Measurements from ENCODE around the gene GDF7. TPM values are rescaled to one million over a fixed set of nuclear protein-coding genes. Genes with fewer than 3 reads are reported as not detected.

Gene GDF7
- total and polyA plus RNA-seq, 2 of the 8 experiments (the other 6 are each of a cell fraction or from before 2014, with no cell fraction given), result 0.04 to 0.06 TPM

DNA sequence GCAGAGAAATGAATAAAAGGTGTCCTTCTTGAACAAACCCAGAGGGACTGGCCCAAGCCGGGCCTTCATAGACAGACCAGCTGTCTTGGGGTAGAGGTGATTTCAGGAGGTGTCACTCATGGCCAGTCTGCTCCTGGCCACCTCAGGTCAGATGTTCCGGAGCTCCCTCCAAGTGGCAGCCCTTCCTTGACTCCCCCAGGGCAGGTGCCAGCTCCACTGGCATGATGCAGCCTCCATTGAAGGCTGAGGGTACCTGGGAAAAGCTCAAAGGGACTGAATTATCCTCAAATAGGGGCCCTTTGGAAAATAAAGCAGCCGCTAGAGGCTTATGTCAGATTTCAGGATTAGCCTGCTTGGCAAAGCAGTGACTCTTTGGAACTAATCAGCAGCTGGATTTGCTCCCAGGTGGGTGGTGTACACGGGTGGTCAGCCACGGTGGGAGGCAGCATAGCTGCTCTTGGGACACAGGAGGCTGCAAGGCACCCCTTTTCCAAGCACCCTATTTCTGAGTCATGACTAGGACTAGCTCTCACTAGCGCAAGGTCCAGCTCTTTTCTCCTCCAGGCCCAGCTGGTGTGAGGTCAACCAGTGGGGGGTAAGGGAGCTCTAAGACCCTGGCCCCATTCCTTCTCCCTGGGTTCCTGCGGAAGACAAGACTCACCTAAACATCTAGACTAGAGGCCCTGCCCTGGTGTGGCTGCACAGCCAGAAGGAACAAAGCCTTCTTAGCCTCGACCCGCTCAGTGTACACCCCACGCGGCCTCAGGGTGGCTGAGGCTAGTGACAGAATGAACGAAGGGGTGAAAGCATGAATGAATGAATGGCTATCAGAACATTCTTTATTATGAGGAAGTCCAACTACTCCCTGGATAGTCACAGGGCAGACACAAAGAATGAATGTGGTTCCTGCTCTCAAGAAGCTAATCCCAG lies 45.3 kb upstream of the GDF7 start:
- 0 out of 8 replicates have a peak, but pooled peaks cover 0 to 2% (median 0%) of the 10 kb centered on the region in 4 experiments for H3K36me3 ChIP-seq (ENCODE audit: control insufficient read depth in 2 of 4, insufficient read depth in 4 of 4, low read length in 3 of 4)
- H2BK20ac ChIP-seq (ENCODE audit: low read length), result no peak overlapping the region
- 82% methylated on average over 12 of the region's 12 CpGs; no CpG with 5 or more reads in 1 of the 2 experiments for WGBS, 2 experiments (ENCODE audit: extremely low coverage in 1 of 2, insufficient coverage in 1 of 2, insufficient read length in 1 of 2, insufficient replicate concordance in 2 of 2, low coverage in 1 of 2, low lambda C conversion rate in 2 of 2, missing lambda C conversion rate in 1 of 2)
- TF ChIP-seq CHD2 (IDR thresholded peaks at IDR 0.05; ENCODE audit: low read length) (no peak), SRF (IDR thresholded peaks at IDR 0.05; ENCODE audit: low read depth, low read length) (no peak), CHD1 (IDR thresholded peaks at IDR 0.05; ENCODE audit: low read depth, low read length) (no peak), KDM4A (IDR thresholded peaks at IDR 0.05; ENCODE audit: low read depth, low read length, severe bottlenecking) (no peak), PHF8 (conservative IDR thresholded peaks at IDR 0.05; ENCODE audit: low read depth, low read length) (no peak), SP1 (IDR thresholded peaks at IDR 0.05; ENCODE audit: low read depth, low read length) (no peak), POLR2A (IDR thresholded peaks at IDR 0.05; ENCODE audit: control extremely low read depth in 1 of 2, low read depth in 2 of 2, low read length in 2 of 2) (no peak), SUZ12 (IDR thresholded peaks at IDR 0.05; ENCODE audit: low read length) (no peak), RFX5 (IDR thresholded peaks at IDR 0.05; ENCODE audit: borderline replicate concordance, low read depth, low read length) (no peak), BCL11A (IDR thresholded peaks at IDR 0.05; ENCODE audit: low read depth in 2 of 2, low read length in 2 of 2) (no peak), TCF12 (IDR thresholded peaks at IDR 0.05; ENCODE audit: low read depth, low read length) (no peak), TAF7 (optimal IDR thresholded peaks at IDR 0.05; ENCODE audit: borderline replicate concordance, low read depth, low read length) (no peak), CTBP2 (IDR thresholded peaks at IDR 0.05; ENCODE audit: borderline replicate concordance, insufficient read depth, insufficient read length, low read length) (no peak)
- no peaks in the 10 kb centered on the region for H4K20me1 ChIP-seq (replicated peaks in 1 of 2; ENCODE audit: control insufficient read depth in 1 of 2, insufficient read depth in 2 of 2, low read length in 2 of 2)
- no peak overlapping the region for H3K4me2 ChIP-seq (ENCODE audit: insufficient read depth in 1 of 2, low read depth in 2 of 2, low read length in 2 of 2)
- no peak overlapping the region for H3K23ac ChIP-seq (ENCODE audit: insufficient read length)
- no peaks in the 10 kb centered on the region for H3K9me3 ChIP-seq (ENCODE audit: insufficient read depth in 2 of 2, low read depth in 1 of 2, low read length in 1 of 2)
- no peaks in the 10 kb centered on the region for H3K27me3 ChIP-seq (replicated peaks in 1 of 4; ENCODE audit: control insufficient read depth in 3 of 4, extremely low read depth in 1 of 4, insufficient read depth in 3 of 4, low read length in 3 of 4)
- H2BK5ac ChIP-seq (ENCODE audit: low read depth, low read length), result no peak overlapping the region
- H3K23me2 ChIP-seq (ENCODE audit: low read depth, low read length), result no peaks in the 10 kb centered on the region
- no peak for DNase-seq (ENCODE audit: low read depth in 1 of 2, low spot score in 2 of 2)
- peaks cover 0 to 6% (median 3%) of the 10 kb centered on the region in 4 experiments; a peak in 4 of 7 replicates for H3K4me1 ChIP-seq (replicated peaks in 1 of 4; ENCODE audit: control insufficient read depth in 3 of 4, insufficient read depth in 4 of 4, low read length in 3 of 4)
- CTCF ChIA-PET (ENCODE audit: partially characterized antibody), result interaction anchor here (0.6 to 3.2 kb wide), 17 partner anchors 10 to 482 kb away, joined by 3 to 10 read pairs (median 4); no protein-coding TSS in a partner anchor
- H2BK15ac ChIP-seq (ENCODE audit: low read length), result no peak overlapping the region
- no peak overlapping the region for H3K4ac ChIP-seq (replicated peaks; ENCODE audit: insufficient read length, low read depth, low read length)
- H3K4me3 ChIP-seq (ENCODE audit: extremely low read depth in 1 of 4, insufficient read depth in 2 of 4, low read depth in 3 of 4, low read length in 4 of 4), result no peak overlapping the region
- no peak overlapping the region for H3K56ac ChIP-seq (replicated peaks; ENCODE audit: insufficient read length, low read depth, low read length)
- H3K27ac ChIP-seq (ENCODE audit: low read depth, low read length), result no peak overlapping the region
- H3K14ac ChIP-seq (ENCODE audit: insufficient read length), result no peak overlapping the region
- H2AFZ ChIP-seq (ENCODE audit: low read length), result no peak overlapping the region
- POLR2A ChIA-PET (ENCODE audit: partially characterized antibody), result interaction anchor here (0.7 to 0.9 kb wide), 2 partner anchors 8 to 11 kb away, joined by 3 read pairs; no protein-coding TSS in a partner anchor
- FAIRE-seq, result no peak
- no peak overlapping the region for H2AK5ac ChIP-seq (ENCODE audit: low read depth, low read length)
- no peak overlapping the region for H2BK120ac ChIP-seq (replicated peaks; ENCODE audit: low read depth, low read length)
- no peaks in the 10 kb centered on the region for H3K79me1 ChIP-seq (ENCODE audit: low read depth, low read length)
- no peak overlapping the region for H4K5ac ChIP-seq (ENCODE audit: insufficient read length, low read depth, low read length)
- H3K9ac ChIP-seq (replicated peaks in 1 of 4; ENCODE audit: extremely low read depth in 1 of 4, low read depth in 3 of 4, low read length in 3 of 4), result no peak overlapping the region
- H4K8ac ChIP-seq (ENCODE audit: extremely low read depth, insufficient read depth, low read length), result no peak overlapping the region
- no peaks in the 10 kb centered on the region for H3K79me2 ChIP-seq (ENCODE audit: control insufficient read depth in 1 of 2, insufficient read depth in 2 of 2, low read length in 2 of 2)
- no peak overlapping the region for H4K91ac ChIP-seq (replicated peaks; ENCODE audit: insufficient read length, low read length)
- H2BK12ac ChIP-seq (ENCODE audit: low read depth, low read length), result no peak overlapping the region
- no peak overlapping the region for H3K18ac ChIP-seq (ENCODE audit: extremely low read depth, low read length)

All from H1 (cell line).